ENCODE measurements around the gene ASTN2. TPM values are rescaled to one million over a fixed set of nuclear protein-coding genes. Genes with fewer than 3 reads are reported as not detected.

ASTN2 gene
- total RNA-seq, 1 experiment from 2014 or later = 25.2 TPM

- in situ Hi-C loops (cut with HindIII; ENCODE audit: low sequenced_read_pairs) = no loop called here
- no peak for DNase-seq (ENCODE audit: low spot score)
Measured at GRCh38 chr9:117098331-117098730, 316.5 kb downstream of the ASTN2 start.

- DNase-seq (ENCODE audit: low spot score) = no peak
- in situ Hi-C loops (cut with HindIII; ENCODE audit: low sequenced_read_pairs) = no loop called here
Measured at GRCh38 chr9:117097761-117098160, 317.1 kb downstream of the ASTN2 start.

- in situ Hi-C loops (cut with HindIII; ENCODE audit: low sequenced_read_pairs) = no loop called here
- no peak for DNase-seq (ENCODE audit: low spot score)
Measured at GRCh38 chr9:117096138-117096537, 318.7 kb downstream of the ASTN2 start.

- in situ Hi-C loops (cut with HindIII; ENCODE audit: low sequenced_read_pairs) = no loop called here
- no peak for DNase-seq (ENCODE audit: low spot score)
Measured at GRCh38 chr9:117095081-117095480, 319.8 kb downstream of the ASTN2 start.

GRCh38 chr9:117093891-117094844 lies 320.7 kb downstream of the ASTN2 start:
- in situ Hi-C loops (cut with HindIII; ENCODE audit: low sequenced_read_pairs) = no loop called here
- no peak for DNase-seq (ENCODE audit: low spot score)

GRCh38 chr9:117092582-117092981 lies 322.3 kb downstream of the ASTN2 start:
- in situ Hi-C loops (cut with HindIII; ENCODE audit: low sequenced_read_pairs) = no loop called here
- DNase-seq (ENCODE audit: low spot score) = no peak

GRCh38 chr9:117091529-117091928 lies 323.3 kb downstream of the ASTN2 start:
- DNase-seq (ENCODE audit: low spot score) = no peak

GRCh38 chr9:117088786-117089185 lies 326.1 kb downstream of the ASTN2 start:
- in situ Hi-C loops (cut with HindIII; ENCODE audit: low sequenced_read_pairs) = no loop called here
- DNase-seq (ENCODE audit: low spot score) = no peak

More at GRCh38 chr9:117091529-117091928, 323.3 kb downstream of the ASTN2 start:
- in situ Hi-C loops (cut with HindIII; ENCODE audit: low sequenced_read_pairs) = no loop called here

- DNase-seq (ENCODE audit: low spot score) = no peak
- in situ Hi-C loops (cut with HindIII; ENCODE audit: low sequenced_read_pairs) = no loop called here
Measured at GRCh38 chr9:117088140-117088539, 326.7 kb downstream of the ASTN2 start.

- in situ Hi-C loops (cut with HindIII; ENCODE audit: low sequenced_read_pairs) = no loop called here
- no peak for DNase-seq (ENCODE audit: low spot score)
Measured at GRCh38 chr9:117084221-117084620, 330.6 kb downstream of the ASTN2 start.

- no peak for DNase-seq (ENCODE audit: low spot score)
- in situ Hi-C loops (cut with HindIII; ENCODE audit: low sequenced_read_pairs) = no loop called here
Measured at GRCh38 chr9:117083559-117083958, 331.3 kb downstream of the ASTN2 start.

GRCh38 chr9:117081641-117082317 lies 333.1 kb downstream of the ASTN2 start:
- peak; percentile 43 for DNase-seq (ENCODE audit: low spot score)
- in situ Hi-C loops (cut with HindIII; ENCODE audit: low sequenced_read_pairs) = no loop called here

- DNase-seq (ENCODE audit: low spot score) = no peak
- in situ Hi-C loops (cut with HindIII; ENCODE audit: low sequenced_read_pairs) = no loop called here
Measured at GRCh38 chr9:117080765-117081390, 334.0 kb downstream of the ASTN2 start.

GRCh38 chr9:117076571-117077290 lies 338.1 kb downstream of the ASTN2 start:
- no peak for DNase-seq (ENCODE audit: low spot score)

GRCh38 chr9:117075636-117076035 lies 339.2 kb downstream of the ASTN2 start:
- in situ Hi-C loops (cut with HindIII; ENCODE audit: low sequenced_read_pairs) = no loop called here
- no peak for DNase-seq (ENCODE audit: low spot score)

More at GRCh38 chr9:117076571-117077290, 338.1 kb downstream of the ASTN2 start:
- in situ Hi-C loops (cut with HindIII; ENCODE audit: low sequenced_read_pairs) = no loop called here

GRCh38 chr9:117074784-117075520 lies 339.9 kb downstream of the ASTN2 start:
- DNase-seq (ENCODE audit: low spot score) = no peak
- in situ Hi-C loops (cut with HindIII; ENCODE audit: low sequenced_read_pairs) = no loop called here

GRCh38 chr9:117074342-117074662 lies 340.6 kb downstream of the ASTN2 start:
- DNase-seq (ENCODE audit: low spot score) = peak; percentile 29
- in situ Hi-C loops (cut with HindIII; ENCODE audit: low sequenced_read_pairs) = no loop called here

GRCh38 chr9:117073539-117074341 lies 341.1 kb downstream of the ASTN2 start:
- in situ Hi-C loops (cut with HindIII; ENCODE audit: low sequenced_read_pairs) = no loop called here
- peak; percentile 77 for DNase-seq (ENCODE audit: low spot score)
